H1 (cell line): ENCODE measurements around the gene VPS25. TPM values are rescaled to one million over a fixed set of nuclear protein-coding genes. Genes with fewer than 3 reads are reported as not detected.

ENCODE experiments used
- ASH2L ChIP-seq: fragments of 200-600, 300-600 bp; sonication (generic); IDR thresholded peaks from one replicate; pipeline ENCODE4 v1.7.1; 2017; ENCODE audit warnings: low read length
- CHD7 ChIP-seq: fragments of 300-600 bp; sonication (generic); IDR thresholded peaks from 2 replicates; pipeline ENCODE4 v1.7.1; 2012; ENCODE audit warnings: low read length, moderate library complexity, mild to moderate bottlenecking, inconsistent platforms; ENCODE audit not compliant: insufficient replicate concordance
- FOSL1 ChIP-seq: IDR thresholded peaks from 2 replicates; pipeline ENCODE4 v1.6.1; 2011; ENCODE audit warnings: mild to moderate bottlenecking, low read depth, low read length, moderate library complexity; ENCODE audit not compliant: insufficient read depth
- HDAC6 ChIP-seq: IDR thresholded peaks from one replicate; pipeline ENCODE4 v1.7.1; 2012; ENCODE audit warnings: low read depth, mild to moderate bottlenecking, inconsistent platforms, low read length, moderate library complexity
- JUND ChIP-seq: IDR thresholded peaks from 2 replicates; pipeline ENCODE4 v1.6.1; 2011; ENCODE audit warnings: mild to moderate bottlenecking, improper control_type of control experiment, low read length
- MAFK ChIP-seq: IDR thresholded peaks from 2 replicates; pipeline ENCODE4 v1.6.1; 2012; ENCODE audit warnings: low read depth, mild to moderate bottlenecking, improper control_type of control experiment, low read length
- NRF1 ChIP-seq: IDR thresholded peaks from 2 replicates; pipeline ENCODE4 v1.6.1; 2011; ENCODE audit warnings: mild to moderate bottlenecking, low read depth, low read length, improper control_type of control experiment
- POLR2AphosphoS5 ChIP-seq: IDR thresholded peaks from 2 replicates; pipeline ENCODE4 v1.6.1; 2011; ENCODE audit warnings: low read depth, low read length
- RNF2 ChIP-seq: fragments of 200-900, 300-1000 bp; sonication (generic); IDR thresholded peaks from 2 replicates; pipeline ENCODE4 v1.7.1; 2016; ENCODE audit warnings: borderline replicate concordance, low read depth, mild to moderate bottlenecking, antibody characterized with exemption, low read length; ENCODE audit not compliant: poor library complexity, severe bottlenecking; ENCODE audit errors: missing control alignments
- SAP30 ChIP-seq: fragments of 300-600 bp; sonication (generic); IDR thresholded peaks from 2 replicates; pipeline ENCODE4 v1.7.1; 2012; ENCODE audit warnings: low read length, moderate library complexity, mild to moderate bottlenecking, inconsistent platforms; ENCODE audit not compliant: insufficient read depth, insufficient replicate concordance
- SIX5 ChIP-seq: IDR thresholded peaks from 2 replicates; pipeline ENCODE4 v1.6.1; 2011; ENCODE audit warnings: mild to moderate bottlenecking, low read depth, low read length
- TCF12 ChIP-seq: IDR thresholded peaks from 2 replicates; pipeline ENCODE4 v1.6.1; 2011; ENCODE audit warnings: low read depth, mild to moderate bottlenecking, low read length
- polyA plus RNA-seq, 7 experiments: library from polyadenylated mRNA; depleted of rRNA in 3 of 7; stranded (reverse) in 5 of 7; unstranded in 2 of 7; fragments of >200 nt in 5 of 7; fragments of 200-250 nt in 2 of 7; gene quantifications; 1 replicate in 5 of 7; 2 replicates in 1 of 7; 4 replicates in 1 of 7; pipeline versions ENCODE4 v1.2.1 to v1.2.3, GENCODE V29; 2011 to 2013; ENCODE audit warnings: missing spikeins in 2 of 7, mixed read lengths in 2 of 7
- total RNA-seq: library from RNA; stranded (reverse); fragmentation: NEBNext Ultra II Directional; extraction: Animal tissue kit (Norgen Biotek cat#: 25700); gene quantifications from 2 replicates; pipeline ENCODE4 v1.2.1, GENCODE V29; 2021

The VPS25 gene
- total and polyA plus RNA-seq, 2 of the 8 experiments (the other 6 are each of a cell fraction or from before 2014, with no cell fraction given), result 88.2 to 188 TPM

GRCh38 chr17:42744283-42744805 lies 28.9 kb upstream of the VPS25 start (continued):
- TF ChIP-seq NRF1 (peak; percentile 21; the same call in 1 of the 2 replicates), TCF12 (no peak), ASH2L (no peak), RNF2 (no peak), POLR2AphosphoS5 (peak; percentile 52; the same call in 1 of the 2 replicates), JUND (no peak), CHD7 (no peak), SAP30 (no peak), SIX5 (no peak), HDAC6 (no peak), FOSL1 (no peak), MAFK (no peak)
